Activated CD4-positive, alpha-beta T cell treated with anti-CD3 and anti-CD28 coated beads, Interleukin-10, Interleukin-2, amounts not matched to agents 100 ng/mL and 50 ng/mL, durations not matched to agents 16 hours and 8 hours (primary cell): Measurements from ENCODE around the gene ITGA7.

Source experiments
- DNase-seq: peaks from one replicate; pipeline ENCODE4 v3.0.0-alpha.2; 2020

Gene ITGA7

DNA sequence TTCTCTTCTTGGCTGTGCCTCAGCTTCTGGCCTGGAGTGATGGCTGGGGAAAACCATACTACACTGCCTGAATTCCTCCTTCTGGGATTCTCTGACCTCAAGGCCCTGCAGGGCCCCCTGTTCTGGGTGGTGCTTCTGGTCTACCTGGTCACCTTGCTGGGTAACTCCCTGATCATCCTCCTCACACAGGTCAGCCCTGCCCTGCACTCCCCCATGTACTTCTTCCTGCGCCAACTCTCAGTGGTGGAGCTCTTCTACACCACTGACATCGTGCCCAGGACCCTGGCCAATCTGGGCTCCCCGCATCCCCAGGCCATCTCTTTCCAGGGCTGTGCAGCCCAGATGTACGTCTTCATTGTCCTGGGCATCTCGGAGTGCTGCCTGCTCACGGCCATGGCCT is 70.9 kb downstream of the ITGA7 start, which contains the start of gene OR10P1:
OR10P1 (plus strand) TSS at position 40 of the 400 bp plus-strand sequence; CDS start at position 40, 0 bp downstream.
- DNase-seq = no peak

- DNase-seq = no peak
Measured at GRCh38 chr12:55636116-55636655, 71.5 kb downstream of the ITGA7 start.
